KG1 (cell line): ENCODE measurements around the gene PHF21A.
"Not testable (repeated sequence)": the region's sequence is repeated elsewhere in the genome, so short reads cannot be mapped to it uniquely, and the experiment has no call there.

Experiments
- DNase-seq: peaks from one replicate; lab custom pipeline; 2025; lab: John Stamatoyannopoulos, UW

The PHF21A gene

DNA sequence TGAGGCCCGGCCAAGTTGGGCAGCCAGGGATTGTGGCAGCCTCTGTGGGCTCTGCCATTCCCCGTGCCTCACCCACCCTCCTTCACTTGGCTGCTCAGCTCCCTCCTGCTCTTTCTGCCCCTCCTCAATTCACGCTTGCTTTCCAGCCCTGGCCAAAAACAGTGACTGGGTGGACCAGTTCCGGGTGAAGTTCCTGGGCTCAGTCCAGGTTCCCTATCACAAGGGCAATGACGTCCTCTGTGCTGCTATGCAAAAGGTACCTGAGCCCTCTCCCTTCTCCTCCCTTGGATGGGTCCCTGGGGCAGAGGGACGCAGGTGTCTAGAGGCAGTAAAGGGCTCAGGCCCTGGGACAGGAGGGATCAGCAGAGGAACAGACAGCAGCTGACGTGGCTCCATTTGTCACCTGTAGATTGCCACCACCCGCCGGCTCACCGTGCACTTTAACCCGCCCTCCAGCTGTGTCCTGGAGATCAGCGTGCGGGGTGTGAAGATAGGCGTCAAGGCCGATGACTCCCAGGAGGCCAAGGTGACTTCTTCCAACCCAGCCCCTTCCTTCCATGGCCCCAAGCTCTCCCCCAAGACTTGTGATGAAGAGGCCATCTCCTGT lies 216.8 kb downstream of the PHF21A start:
- DNase-seq = no peak

DNA sequence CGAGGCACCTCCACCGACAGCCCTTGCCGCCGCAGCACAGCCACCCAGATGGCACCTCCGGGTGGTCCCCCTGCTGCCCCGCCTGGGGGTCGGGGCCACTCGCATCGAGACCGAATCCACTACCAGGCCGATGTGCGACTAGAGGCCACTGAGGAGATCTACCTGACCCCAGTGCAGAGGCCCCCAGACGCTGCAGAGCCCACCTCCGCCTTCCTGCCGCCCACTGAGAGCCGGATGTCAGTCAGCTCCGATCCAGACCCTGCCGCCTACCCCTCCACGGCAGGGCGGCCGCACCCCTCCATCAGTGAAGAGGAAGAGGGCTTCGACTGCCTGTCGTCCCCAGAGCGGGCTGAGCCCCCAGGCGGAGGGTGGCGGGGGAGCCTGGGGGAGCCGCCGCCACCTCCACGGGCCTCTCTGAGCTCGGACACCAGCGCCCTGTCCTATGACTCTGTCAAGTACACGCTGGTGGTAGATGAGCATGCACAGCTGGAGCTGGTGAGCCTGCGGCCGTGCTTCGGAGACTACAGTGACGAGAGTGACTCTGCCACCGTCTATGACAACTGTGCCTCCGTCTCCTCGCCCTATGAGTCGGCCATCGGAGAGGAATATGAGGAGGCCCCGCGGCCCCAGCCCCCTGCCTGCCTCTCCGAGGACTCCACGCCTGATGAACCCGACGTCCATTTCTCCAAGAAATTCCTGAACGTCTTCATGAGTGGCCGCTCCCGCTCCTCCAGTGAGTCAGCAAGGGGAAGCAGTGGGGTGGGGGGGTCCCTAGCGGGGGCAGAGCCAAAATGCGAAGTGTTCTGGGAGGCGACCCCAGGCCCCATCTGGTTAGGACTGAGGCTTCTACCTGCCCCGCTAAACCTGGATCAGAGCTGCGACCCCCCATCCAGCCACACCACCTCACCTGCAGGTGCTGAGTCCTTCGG lies 218.5 kb downstream of the PHF21A start:
- DNase-seq = no peak

GRCh38 chr11:45901626-45902025 lies 219.6 kb downstream of the PHF21A start:
- no peak for DNase-seq

- no peak for DNase-seq
Observed at GRCh38 chr11:45900916-45901617, 220.2 kb downstream of the PHF21A start.

DNA sequence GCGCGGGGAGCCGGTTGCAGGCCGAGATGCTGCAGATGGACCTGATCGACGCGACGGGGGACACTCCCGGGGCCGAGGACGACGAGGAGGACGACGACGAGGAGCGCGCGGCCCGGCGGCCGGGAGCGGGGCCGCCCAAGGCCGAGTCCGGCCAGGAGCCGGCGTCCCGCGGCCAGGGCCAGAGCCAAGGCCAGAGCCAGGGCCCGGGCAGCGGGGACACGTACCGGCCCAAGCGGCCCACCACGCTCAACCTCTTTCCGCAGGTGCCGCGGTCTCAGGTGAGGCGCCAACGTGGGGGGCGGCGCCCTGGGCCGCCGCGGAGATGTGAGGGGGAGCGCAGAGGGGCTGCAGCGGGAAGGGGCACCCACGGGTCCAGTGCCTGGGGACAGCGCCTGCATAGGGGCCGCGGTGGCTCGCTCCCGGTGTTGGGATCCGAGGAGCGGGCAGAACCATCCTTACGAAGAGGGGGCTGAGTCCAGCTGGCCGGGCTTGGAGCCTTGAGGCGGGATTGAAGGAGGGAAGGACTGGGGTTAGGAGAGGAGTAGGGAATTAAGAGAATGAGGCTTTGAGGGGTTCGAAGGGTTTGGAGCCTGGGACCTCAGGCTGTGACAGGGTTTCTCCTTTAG lies 221.0 kb downstream of the PHF21A start:
- not testable (repeated sequence) for DNase-seq

- no peak for DNase-seq
Observed at GRCh38 chr11:45899448-45900174, 221.6 kb downstream of the PHF21A start.

- no peak for DNase-seq
Observed at GRCh38 chr11:45899086-45899447, 222.2 kb downstream of the PHF21A start.

- no peak for DNase-seq
Observed at GRCh38 chr11:45897556-45897955, 223.7 kb downstream of the PHF21A start.

DNA sequence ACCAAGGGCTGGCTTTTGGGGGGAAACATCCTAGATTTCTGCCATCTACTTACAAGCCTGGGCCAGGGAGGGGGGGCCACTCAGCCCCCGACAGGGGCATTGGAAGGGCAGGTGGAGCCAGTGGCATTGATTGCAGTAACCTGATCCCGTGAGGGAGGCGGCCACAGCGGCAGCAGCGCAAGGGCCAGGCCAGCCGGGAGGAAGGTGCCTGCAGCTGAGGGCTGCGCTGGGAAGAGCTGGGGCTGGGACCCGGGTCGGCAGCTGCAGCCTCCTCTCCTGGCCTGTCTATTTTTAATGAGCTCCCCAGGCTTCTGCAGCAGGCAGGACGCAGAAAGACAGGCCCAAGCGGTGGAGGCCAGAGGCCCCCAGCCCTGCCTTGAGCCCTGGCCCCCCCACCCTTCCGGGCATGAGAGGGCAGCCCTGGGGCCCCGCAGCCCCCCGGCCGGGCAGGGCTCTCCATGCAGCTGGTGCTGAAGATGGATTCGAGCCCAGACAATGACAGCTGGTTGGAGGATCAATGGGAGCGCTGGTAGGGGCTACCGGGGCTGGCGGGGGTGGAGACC lies 224.8 kb downstream of the PHF21A start:
- no peak for DNase-seq

DNA sequence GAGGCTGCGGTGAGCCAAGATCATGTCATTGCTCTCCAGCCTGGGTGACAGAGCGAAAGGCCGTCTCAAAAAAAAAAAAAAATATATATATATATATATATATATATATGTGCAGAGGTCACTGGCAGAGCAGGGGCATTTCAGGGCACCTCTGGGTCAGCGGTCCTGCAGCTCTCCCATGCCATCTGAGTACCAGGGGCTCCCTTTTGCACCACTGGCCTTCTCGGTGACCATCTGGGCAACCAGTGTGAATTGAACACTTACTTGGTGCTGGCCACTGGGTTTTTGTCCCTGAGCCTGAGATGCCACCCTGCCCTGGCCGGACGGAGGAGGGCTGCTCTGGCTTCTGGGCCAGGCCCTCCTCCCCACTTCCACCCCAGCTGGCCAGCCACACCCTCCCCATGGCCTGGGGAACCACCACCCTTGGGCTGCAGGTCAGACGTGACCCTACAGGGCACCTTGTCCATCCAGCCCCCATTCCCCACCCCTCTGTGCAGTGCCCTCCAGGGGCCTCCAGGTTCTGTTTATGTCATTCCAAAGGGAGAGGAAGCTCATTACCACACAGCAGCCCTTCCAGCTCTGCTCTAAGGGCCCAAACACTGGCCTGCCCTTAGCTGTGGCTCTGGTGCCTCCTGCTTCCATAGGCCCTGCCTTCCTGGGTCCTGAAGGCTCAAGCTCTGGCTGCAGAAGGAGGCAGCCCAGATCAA lies 225.5 kb downstream of the PHF21A start:
- DNase-seq = no peak

DNA sequence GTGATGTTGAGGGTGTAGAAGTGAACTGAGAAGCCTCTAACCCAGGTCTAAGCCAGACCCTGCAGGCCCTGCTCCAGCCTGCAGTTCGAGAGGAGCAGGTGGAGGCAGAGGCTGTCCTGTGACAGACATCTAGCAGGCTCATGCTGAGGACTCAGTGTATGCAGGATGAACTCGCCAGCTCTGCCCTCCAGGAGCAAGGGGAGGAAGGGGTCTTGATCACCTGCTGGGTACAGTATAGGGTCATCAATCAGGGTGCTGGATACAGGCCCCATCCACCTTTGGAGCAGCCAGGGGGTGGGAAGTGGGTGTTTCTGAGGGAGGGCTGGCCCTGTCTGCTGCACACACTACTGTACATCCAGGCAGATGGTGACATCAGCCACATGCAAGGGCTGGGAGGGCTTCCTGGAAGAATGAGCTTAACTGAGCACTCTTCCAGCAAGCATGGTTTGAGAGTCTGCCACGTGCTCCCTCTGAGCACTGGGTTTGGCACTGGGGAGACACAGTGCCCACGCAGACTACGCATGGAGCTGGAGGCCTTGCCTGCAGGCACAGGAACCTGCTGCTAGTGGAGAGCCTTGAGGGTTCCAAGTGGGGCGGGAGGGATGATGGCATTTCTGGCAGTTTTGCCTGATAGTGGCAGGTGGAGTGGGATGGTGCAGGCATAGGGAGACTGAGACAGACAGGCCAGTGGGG lies 226.6 kb downstream of the PHF21A start:
- no peak for DNase-seq

DNA sequence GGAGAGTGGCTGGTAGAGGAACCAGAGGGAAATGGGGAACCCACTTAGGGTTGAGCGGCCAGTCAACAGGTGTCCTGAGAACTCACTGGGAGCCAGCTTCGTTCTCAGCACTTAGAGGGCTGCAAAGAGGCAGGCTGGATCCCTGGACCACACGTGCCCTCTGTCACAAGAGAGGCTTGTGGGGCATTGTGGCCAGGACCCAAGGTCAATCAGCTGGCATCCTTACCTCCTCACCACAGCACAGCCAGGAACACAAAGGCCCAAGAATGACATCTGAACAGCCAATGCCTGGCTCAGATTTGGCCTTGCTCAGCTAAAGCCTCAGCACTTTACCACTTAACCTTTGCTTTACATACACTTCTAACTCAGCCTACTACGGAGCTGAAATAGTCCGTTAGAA lies 228.4 kb downstream of the PHF21A start:
- no peak for DNase-seq

DNA sequence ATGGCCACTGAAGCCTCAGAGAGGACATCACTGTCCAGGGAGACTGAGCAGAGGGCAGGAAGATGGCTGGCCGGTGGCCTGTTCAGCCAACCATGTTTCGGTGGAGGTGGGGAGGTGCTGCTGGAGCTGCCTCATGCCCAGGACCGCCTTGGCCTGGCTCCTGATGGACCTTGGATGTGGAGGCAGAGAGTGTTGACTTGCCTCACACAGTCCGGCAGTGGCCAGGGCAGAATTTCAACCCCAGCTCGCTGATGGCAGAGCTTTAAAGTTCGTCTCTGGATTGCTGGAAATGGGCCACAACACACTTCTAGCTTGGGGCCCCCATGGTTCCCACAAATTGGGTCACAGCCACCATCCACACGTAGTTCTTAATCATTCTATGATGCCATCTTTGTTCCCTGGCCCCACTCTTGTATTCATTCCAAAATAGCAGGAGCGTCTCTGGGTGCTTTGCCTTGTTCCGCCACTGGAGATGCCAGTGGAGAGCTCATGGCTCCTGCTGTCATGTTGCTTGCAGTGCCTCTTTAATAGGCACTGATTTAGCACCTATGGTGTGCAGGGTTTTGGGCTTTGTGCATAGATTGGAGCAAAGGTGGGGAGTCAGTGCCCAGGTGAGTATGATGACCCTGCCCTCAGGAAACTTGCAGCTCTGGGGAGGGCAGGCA lies 230.2 kb downstream of the PHF21A start:
- no peak for DNase-seq

DNA sequence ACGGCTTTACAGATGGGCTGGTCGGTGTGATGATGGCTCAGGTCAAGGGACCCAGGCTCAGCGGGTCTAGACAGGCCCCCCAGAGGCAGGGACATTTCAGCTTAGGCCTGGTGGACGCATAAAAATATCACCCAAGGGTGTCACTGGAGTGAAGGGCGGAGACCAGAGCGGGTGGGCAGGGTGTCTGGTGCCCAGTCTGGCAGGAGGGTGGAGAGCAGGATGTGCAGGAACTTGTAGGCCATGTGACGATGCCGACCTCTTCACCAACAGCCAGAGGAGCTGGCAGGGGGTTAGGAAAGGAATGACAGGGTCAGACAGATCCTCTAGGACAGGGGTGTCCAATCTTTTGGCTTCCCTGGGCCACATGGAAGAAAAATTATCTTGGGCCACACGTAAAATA lies 231.3 kb downstream of the PHF21A start:
- DNase-seq = no peak

DNA sequence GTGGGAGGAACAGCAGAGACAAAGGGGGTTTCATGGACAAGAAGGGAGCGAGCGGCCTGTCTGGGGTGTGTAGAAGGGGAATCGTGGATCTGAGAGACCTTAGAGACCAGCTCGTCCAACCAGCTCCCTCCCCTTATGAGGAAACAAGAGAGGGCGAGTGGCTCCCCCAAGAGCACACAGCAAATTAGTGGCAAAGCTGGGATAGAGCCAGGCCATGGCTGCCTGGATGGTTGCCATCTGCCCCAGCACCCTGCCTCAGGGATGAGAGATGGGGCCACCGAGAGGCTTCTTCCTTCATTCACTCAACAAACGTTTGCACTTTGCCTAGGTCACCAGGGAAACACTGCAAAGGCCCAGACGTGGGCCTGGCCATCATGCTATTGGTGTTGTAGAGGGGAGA lies 231.7 kb downstream of the PHF21A start:
- DNase-seq = no peak

DNA sequence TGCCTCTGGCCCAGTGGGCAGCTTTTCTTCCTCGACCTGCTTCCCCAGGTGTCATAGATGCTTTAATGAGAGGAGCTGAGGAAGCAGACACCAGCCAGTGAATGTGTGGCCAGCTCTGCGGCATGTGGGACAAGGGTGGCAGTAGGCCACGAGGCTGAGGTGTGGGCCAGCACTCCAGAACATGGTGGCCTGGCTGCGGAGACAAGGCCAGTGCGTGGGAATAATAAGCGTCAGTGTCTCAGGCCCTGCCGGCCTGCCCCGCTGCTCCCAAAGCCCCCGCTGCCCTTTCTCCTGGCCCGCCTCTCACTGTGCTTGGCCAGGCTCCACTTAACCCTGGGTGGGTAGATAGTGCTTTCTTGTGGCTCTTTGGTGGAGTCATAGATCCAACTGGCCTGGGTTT lies 233.7 kb downstream of the PHF21A start:
- no peak for DNase-seq

DNA sequence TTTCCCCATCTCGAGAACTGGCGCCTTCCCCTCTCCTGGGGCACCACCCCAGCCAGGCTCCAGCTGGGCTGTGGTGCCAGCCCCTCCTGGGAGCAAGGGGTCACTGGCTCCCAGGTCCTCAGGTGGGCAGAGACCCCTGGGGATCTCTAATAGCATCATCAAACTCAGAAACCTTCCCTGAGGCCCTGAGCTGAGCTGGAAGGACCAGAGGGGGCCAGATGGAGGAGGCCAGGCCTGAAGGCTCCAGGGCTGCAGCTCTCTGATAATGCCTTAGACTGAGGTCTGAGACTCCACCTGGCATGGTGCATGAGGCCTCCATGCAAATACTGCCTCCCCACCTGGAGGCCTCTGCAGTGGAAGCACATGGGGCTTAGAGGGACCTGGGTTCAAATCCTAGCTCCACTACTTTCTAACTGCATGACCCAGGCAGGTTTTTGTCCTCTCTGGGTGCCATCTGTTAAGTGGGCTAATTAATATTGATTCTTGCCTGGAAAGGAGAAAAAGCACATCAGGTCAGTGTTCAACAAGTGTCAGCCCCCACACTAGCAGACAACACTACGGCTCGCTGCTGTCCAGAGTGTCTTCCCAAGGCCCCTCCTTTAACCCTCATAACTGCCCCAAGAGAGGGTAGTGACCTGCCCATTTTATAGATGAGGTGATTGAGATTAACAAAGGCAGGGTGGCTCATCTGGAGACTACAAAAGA lies 234.3 kb downstream of the PHF21A start:
- no peak for DNase-seq

DNA sequence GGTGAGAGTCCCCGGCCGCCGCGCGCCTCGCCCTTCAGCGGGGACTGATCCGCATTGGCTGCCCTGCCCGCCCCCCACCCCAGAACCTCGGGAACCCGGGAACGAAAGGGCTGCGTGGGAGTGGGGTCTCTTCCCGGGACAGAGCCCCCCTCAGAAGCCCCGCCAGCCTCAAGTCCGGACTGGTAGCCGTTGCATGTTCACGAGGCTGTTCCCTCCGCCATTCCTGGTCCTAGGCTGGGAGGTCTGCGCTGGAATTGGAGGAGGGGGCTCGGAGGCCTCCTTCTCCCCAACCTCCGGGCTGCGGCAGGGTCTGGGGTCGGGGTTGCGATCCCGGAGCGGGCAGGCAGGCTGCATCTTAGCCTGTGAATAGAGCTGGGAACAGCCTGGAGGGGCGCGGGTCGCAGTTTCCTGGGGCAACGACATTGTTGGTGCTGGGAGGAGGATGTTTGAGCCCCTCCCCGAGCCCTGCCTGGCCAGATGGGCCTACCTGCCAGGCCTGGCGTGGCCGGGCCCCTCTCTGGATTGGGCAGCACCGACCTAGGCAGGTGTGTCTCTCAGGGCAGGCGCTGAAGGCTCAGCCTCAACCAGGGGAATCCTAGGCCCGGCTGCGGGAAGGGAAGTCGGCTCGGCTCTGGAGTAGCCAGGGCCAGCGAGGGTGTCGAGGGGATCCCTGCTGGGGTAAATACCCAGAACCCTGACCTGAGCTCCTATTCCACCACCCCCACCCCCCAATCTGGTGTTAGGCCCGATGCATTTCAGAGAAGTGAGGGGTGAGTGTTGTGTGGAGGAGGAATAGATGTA lies 235.1 kb downstream of the PHF21A start:
- no peak for DNase-seq
